Upper lobe of left lung (tissue), 4 donors: ENCODE results near the gene ACY1.

Experiments used
- EP300 ChIP-seq, 4 donors: sonication (generic); formaldehyde crosslinking; IDR thresholded peaks; one replicate each; pipeline ENCODE4 v1.5.1; 2017; ENCODE audit warnings: antibody characterized with exemption in 4 of 4, control low read depth in 2 of 4
- POLR2A ChIP-seq, 4 donors: fragments of 450-650 bp; IDR thresholded peaks; one replicate each; pipeline ENCODE4 v1.5.1; 2016 to 2017; ENCODE audit warnings: antibody characterized with exemption in 4 of 4, mild to moderate bottlenecking in 2 of 4
- POLR2AphosphoS5 ChIP-seq, 2 donors: sonication (generic); formaldehyde crosslinking; IDR thresholded peaks; one replicate each; pipeline ENCODE4 v1.5.1; 2017; ENCODE audit warnings: antibody characterized with exemption in 2 of 2
- TF ChIP-seq, protein P1 (sequence below), 6 experiments: fragments of 450-650 bp in 4 of 6; fragments of 200-600 bp in 2 of 6; sonication (generic) in 2 of 6; IDR thresholded peaks; one replicate each; pipeline ENCODE4 v1.5.1; 2016 to 2019; ENCODE audit warnings: antibody characterized with exemption in 6 of 6

DNA sequence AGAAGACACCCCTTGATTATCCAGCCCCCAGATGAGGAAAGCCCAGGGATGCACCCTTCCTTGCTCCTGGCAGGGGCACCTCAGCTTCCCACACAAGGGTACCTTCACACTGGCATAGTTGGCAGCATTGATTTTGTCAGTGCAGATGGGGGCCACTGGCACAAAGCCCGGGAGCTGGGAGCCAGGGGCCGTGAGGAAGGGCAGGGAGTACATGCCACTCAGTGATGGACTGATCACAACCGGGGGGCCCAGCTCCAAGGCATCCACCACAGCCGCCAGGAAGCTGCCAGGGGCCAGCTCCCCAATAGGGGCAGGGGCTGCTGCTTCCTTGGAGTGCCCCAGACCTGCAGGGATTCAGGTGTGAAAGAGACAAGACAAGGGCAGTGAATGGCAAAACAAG, 13.5 kb upstream of the ACY1 start:
- TF ChIP-seq EP300 (IDR thresholded peaks at IDR 0.05) = no peak
- TF ChIP-seq, protein P1, sequence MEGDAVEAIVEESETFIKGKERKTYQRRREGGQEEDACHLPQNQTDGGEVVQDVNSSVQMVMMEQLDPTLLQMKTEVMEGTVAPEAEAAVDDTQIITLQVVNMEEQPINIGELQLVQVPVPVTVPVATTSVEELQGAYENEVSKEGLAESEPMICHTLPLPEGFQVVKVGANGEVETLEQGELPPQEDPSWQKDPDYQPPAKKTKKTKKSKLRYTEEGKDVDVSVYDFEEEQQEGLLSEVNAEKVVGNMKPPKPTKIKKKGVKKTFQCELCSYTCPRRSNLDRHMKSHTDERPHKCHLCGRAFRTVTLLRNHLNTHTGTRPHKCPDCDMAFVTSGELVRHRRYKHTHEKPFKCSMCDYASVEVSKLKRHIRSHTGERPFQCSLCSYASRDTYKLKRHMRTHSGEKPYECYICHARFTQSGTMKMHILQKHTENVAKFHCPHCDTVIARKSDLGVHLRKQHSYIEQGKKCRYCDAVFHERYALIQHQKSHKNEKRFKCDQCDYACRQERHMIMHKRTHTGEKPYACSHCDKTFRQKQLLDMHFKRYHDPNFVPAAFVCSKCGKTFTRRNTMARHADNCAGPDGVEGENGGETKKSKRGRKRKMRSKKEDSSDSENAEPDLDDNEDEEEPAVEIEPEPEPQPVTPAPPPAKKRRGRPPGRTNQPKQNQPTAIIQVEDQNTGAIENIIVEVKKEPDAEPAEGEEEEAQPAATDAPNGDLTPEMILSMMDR (IDR thresholded peaks at IDR 0.05) = no peak
- no peak for TF ChIP-seq POLR2A (IDR thresholded peaks at IDR 0.05)
- no peak for TF ChIP-seq POLR2AphosphoS5 (IDR thresholded peaks at IDR 0.05)
